Measurements from ENCODE around the gene WWOX.

The WWOX gene

GRCh38 chr16:78362524-78363135, 263.2 kb downstream of the WWOX start:
- ATAC-seq, result no peak
- no peak for DNase-seq

GRCh38 chr16:78363843-78364555, 264.5 kb downstream of the WWOX start:
- ATAC-seq (no peak), DNase-seq (no peak)

GRCh38 chr16:78364556-78364880, 265.1 kb downstream of the WWOX start:
- DNase-seq (no peak), ATAC-seq (no peak)

- no peak for DNase-seq
- no peak for ATAC-seq
Measured at GRCh38 chr16:78365366-78365765, 265.9 kb downstream of the WWOX start.

DNA sequence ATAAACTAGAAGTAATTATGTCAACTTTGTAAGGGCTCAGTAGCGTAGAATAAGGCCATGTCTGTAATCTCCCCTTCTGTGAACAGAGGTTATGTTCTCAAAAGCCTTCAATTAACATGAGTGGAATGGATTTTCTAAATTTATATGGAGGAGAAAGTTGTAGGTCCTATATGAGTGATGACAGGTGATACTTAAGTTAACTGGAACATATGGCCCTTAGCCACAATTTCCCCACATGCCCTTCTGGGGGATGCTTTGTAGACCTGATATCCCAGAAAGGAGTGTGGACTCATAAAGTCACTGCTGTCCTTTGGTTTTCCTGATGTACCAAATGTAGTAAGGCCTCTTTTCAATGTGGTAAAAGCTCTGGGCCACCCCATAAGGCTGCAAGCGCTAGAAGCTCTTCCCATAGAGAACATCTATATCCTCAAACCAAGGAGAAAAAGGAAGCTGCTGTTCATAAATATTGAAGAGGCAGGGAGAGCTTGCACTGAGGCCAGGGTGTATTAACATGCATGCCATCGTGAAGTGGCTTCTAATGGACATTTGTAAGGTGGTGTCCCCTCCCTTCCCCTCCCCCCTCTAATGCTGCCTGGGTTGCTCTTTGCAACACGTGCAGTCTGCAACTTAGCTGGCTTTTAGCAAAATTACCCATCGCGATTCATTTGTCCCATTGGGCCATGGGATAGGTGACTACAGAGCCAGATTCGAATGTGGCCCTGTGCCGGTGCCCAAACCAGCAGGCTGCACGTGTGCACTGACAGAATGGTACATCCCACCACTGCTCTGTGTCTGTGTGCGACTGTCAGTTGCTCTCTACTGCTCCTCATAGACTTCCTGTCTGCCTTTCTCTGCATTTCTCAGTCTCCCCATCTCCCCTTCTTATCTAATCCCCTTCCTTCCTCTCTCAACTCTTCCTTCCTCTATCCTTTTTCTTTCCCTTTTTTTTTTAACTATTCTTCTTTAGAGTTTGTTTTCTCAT, 269.0 kb downstream of the WWOX start:
- ATAC-seq, result no peak

GRCh38 chr16:78372277-78372676, 272.8 kb downstream of the WWOX start:
- DNase-seq, result no peak
- no peak for ATAC-seq

More for the DNA sequence above, 269.0 kb downstream of the WWOX start:
- DNase-seq, result no peak

DNA sequence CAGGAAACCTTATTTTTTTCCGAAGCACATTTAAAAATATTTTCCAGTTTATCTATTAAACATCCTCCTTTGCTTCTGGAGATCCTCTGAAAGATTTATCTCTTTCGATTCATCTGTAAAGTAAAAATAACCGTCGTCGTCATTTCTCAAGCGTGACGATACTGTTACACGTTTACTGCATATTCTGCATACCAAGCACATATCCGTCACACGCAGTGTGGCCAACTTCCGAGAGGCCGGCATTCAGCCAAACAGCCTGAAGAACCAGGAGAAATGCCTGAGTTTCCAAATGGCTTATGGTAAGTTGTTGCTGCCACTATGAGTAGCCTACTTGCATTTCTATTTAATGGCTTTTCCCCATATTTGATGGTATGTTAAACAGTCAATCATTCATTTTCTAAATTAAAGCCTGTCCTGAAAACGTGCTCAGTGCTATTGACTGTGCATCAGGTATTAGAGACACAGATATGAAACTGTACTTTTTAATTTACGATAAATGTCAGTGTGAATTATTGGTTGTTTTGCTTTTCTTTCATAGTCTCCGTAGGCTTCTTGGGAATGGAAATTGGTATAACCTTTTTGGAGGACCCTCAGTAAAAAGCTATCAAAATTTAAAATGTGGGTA, 275.7 kb downstream of the WWOX start:
- ATAC-seq (no peak), DNase-seq (no peak)

DNA sequence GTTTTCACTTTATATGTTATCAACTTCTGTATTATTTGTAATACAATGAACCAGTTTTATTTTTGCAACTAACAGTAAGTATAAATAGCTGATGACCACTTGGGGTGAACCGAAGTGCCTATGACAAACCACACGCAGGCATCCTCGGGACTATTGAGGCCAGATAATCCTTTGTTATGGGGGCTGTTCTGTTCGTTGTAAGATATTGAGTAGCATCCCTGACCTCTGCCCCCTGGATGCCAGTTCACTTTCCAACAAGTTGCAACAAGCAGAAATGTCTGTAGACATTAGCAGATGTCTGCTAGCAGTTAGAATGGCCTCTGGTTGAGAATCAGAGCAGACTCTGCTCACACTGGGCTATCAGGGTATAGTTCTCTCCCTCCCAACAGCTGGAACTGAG, 277.0 kb downstream of the WWOX start:
- DNase-seq (no peak), ATAC-seq (no peak)

DNA sequence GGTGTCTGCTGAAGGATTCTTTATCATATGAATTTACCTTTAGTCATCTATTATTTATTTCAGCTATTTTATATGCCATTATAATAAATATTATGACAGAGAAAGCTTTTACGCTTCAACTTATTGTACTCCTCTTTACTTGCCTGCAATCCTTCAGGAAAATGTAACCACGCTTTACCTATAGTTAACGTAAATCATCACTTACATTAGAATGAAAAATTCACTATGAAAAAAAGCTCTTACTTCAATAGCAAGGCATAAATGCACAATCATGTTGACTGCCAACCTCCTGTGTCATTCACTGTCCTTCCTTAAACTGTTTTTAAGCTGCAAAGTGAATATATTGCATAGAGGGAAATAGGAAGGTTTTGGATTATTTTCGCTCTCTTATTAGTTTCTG, 277.9 kb downstream of the WWOX start:
- DNase-seq, result no peak
- ATAC-seq, result no peak

- DNase-seq, result no peak
- peak; percentile 9 for ATAC-seq
Measured at GRCh38 chr16:78381060-78381459, 281.6 kb downstream of the WWOX start.

DNA sequence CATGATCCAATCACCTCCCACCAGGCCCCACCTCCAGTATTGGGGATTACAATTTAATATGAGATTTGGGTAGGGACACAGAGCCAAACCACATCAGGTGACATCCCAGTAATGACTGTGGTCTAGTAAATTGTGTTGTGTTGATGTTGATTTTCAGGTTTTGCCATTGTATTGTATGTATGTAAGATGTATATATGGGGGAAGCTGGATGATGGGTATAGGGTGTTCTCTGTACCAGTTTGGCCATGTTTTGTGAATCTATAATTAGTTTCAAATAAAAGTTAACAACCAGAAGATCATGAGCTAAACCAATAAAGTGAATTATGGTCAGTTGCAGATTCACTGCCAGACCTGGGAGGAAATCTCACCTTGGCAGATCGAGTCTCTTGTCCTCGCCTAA, 283.7 kb downstream of the WWOX start:
- ATAC-seq (no peak), DNase-seq (no peak)

GRCh38 chr16:78385086-78385805, 285.8 kb downstream of the WWOX start:
- no peak for DNase-seq
- ATAC-seq, result no peak

DNA sequence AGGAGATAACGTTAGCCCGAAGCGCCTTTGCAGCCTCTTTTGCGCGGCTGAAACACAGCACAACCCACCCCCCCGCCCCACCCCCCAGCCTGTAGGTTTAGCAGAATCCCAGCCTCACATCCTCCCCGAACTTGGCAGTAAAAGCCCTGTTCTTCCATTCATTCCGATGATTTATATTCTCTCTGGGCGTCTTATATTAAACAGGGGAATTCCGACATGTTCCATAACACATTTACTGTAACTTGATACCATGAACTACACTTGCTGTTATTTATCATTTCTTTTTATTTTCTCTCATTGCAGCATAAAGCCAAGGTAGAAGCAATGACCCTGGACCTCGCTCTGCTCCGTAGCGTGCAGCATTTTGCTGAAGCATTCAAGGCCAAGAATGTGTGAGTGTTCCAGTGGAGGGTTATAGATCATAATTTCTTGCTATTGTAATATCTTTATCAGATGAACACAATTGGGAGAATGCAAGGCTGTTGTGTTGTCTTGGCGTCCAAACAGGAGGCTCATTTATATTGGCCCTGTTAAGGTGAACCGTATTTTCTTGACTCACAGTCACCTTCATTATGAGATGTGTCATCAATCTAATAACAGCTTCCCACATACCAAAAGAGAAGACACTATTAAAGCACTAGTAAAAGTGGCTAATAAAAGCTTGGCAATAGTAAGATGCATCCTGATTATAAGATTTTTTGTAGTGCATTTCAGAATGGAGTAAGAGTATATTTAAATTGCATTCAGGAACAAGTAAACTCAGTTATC, 287.3 kb downstream of the WWOX start:
- ATAC-seq (no peak), DNase-seq (no peak)

GRCh38 chr16:78389009-78389498, 289.6 kb downstream of the WWOX start:
- ATAC-seq, result no peak

GRCh38 chr16:78390092-78390491, 290.6 kb downstream of the WWOX start:
- no peak for DNase-seq
- no peak for ATAC-seq

More at GRCh38 chr16:78389009-78389498, 289.6 kb downstream of the WWOX start:
- DNase-seq, result no peak

DNA sequence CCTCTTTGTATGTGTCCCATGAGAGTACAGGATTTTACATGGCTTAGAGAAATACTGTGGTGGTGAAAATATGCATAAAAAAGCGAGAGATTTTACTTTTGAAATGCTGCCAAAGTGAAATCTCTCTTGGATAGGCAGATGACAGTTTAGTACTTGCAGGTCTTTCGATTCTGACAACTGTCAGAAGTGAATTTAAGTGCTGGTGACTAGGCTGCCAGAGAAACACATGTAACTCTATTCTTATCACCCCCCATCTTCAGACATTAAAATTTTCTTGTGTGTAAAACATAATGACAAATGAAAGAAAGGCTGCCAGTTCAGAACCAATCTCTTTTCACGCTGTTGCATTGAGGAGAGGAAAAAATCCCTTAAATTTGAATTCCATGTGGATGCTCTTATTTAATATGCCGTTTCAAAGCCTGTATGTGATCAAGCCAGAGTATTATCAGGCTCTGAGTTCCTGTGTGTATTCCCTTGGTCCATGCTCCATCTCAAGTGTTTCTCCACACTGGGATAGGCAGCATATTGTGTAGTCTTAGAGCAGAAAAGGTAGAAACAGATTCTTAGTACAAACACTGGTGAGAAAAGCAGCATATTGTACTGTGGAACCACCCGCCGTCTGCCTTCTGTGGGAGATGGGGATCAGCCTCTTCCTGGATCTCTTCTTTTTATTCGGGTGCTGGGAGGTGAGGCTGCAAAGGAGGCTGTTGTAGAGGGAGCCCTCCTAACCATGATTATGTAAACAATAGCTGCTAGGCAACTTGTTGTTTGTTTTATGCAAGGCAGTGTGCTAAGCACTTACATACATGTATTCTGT, 291.3 kb downstream of the WWOX start:
- DNase-seq, result no peak
- no peak for ATAC-seq

- no peak for ATAC-seq
- no peak for DNase-seq
Measured at GRCh38 chr16:78392585-78393195, 293.2 kb downstream of the WWOX start.

DNA sequence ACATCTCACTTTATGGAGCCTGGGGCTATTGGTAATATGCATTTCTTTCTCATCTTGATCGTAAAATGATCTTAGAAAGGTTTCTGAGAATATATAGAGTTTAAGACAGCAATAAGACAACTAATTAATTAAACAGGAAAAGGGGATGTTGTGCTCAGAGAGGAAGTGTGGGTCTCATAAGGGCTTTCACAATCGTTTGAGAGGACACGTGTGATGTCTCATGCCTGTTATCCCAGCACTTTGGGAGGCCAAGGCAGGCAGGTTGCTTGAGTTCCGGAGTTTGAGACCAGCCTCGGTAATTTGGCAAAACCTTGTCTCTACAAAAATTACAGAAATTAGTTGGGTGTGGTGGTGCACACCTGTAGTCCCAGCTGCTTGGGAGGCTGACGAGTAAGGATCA, 295.6 kb downstream of the WWOX start:
- ATAC-seq, result no peak
- no peak for DNase-seq

DNA sequence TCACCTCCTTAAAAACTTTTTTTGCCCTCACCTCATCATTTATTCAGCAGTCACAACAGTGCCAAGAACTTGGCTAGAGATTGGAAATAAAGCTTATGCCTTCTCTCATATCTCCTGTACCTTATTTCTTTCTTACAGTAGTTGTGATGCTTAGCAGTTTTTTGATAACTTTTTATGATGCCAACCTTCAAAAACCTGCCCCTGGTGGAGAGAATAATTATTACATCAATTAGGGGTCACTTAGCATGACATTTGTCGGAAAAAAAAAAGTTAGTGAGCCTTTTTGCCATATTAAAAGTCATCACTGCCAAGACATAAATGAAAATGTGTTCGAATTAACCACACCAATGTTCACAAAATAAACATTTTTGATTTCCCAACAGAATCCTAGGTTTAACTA, 296.6 kb downstream of the WWOX start:
- DNase-seq (no peak), ATAC-seq (no peak)

DNA sequence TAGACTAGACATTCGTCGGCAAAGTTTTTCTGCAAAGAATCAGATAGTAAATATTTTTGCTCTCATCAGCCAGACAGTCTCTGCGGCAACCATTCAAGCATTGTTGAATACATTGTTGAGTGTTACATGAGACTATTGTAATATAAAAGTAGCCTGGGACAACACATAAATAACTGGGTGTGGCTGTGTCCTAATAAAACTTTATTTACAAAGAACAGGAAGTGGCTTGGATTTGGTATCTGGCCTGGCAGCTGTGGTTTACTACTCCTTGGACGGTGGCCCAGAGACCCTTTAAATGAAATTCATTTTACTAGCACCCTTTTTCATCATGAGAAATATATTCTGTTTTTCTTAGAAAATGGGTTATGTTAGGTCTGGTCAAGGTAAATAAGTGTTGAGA, 297.2 kb downstream of the WWOX start:
- DNase-seq, result no peak
- no peak for ATAC-seq

Measured in stimulated activated naive CD8-positive, alpha-beta T cell treated with anti-CD3 and anti-CD28 coated beads, Interleukin-15, Interleukin-2, amounts not matched to agents 100 U/mL and 50 U/mL, for 24 hours (primary cell).